ENCODE data around the gene ATP1A3. TPM values are rescaled to one million over a fixed set of nuclear protein-coding genes. Genes with fewer than 3 reads are reported as not detected.

ATP1A3 gene
- total RNA-seq, 4 donors from 2014 or later = not detected

- Histone ChIP-seq H3K27me3 (peaks cover 0 to 52% of the 10 kb centered on the region in 2 donors), H3K27ac (no peak overlapping the region), H3K9me3 (no peaks in the 10 kb centered on the region), H3K4me1 (peaks cover 0 to 11% (median 6%) of the 10 kb centered on the region in 4 donors), H3K36me3 (no peaks in the 10 kb centered on the region), H3K4me3 (no peak overlapping the region)
- 69 to 76% methylated on average over 2 of the region's 2 CpGs for WGBS, 2 donors
- DNase-seq (ENCODE audit: low spot score in 2 of 2) = no peak
- no peak for TF ChIP-seq EP300 (IDR thresholded peaks at IDR 0.05)
- TF ChIP-seq CTCF (IDR thresholded peaks at IDR 0.05) = no peak
- no peak for TF ChIP-seq POLR2A (IDR thresholded peaks at IDR 0.05)
Measured at GRCh38 chr19:41990615-41991014, 3.4 kb downstream of the ATP1A3 start.

- H3K9me3 ChIP-seq = no peaks in the 10 kb centered on the region
- 83 to 93% methylated on average over 4 of the region's 4 CpGs for WGBS, 2 donors
Measured at GRCh38 chr19:41990028-41990427, 4.0 kb downstream of the ATP1A3 start.

GRCh38 chr19:41988947-41989346 is 5.1 kb downstream of the ATP1A3 start:
- TF ChIP-seq CTCF (IDR thresholded peaks at IDR 0.05) (no peak), POLR2A (IDR thresholded peaks at IDR 0.05) (no peak), EP300 (IDR thresholded peaks at IDR 0.05) (no peak)
- Histone ChIP-seq H3K27me3 (peaks cover 0 to 36% of the 10 kb centered on the region in 2 donors), H3K9me3 (no peaks in the 10 kb centered on the region), H3K4me3 (no peak overlapping the region), H3K27ac (no peak overlapping the region), H3K4me1 (peaks cover 0 to 6% (median 4%) of the 10 kb centered on the region in 4 donors), H3K36me3 (no peaks in the 10 kb centered on the region)
- DNase-seq (ENCODE audit: low spot score in 2 of 2) = no peak
- 85 to 87% methylated on average over 9 of the region's 9 CpGs for whole genome bisulfite sequencing, 2 donors

More at GRCh38 chr19:41990028-41990427, 4.0 kb downstream of the ATP1A3 start:
- DNase-seq (ENCODE audit: low spot score in 2 of 2) = no peak
- H3K4me3 ChIP-seq = no peak overlapping the region
- TF ChIP-seq CTCF (IDR thresholded peaks at IDR 0.05) (no peak), POLR2A (IDR thresholded peaks at IDR 0.05) (no peak), EP300 (IDR thresholded peaks at IDR 0.05) (no peak)
- H3K4me1 ChIP-seq = peaks cover 0 to 11% (median 6%) of the 10 kb centered on the region in 4 donors
- peaks cover 0 to 47% of the 10 kb centered on the region in 2 donors for H3K27me3 ChIP-seq
- no peak overlapping the region for H3K27ac ChIP-seq
- H3K36me3 ChIP-seq = no peaks in the 10 kb centered on the region

DNA sequence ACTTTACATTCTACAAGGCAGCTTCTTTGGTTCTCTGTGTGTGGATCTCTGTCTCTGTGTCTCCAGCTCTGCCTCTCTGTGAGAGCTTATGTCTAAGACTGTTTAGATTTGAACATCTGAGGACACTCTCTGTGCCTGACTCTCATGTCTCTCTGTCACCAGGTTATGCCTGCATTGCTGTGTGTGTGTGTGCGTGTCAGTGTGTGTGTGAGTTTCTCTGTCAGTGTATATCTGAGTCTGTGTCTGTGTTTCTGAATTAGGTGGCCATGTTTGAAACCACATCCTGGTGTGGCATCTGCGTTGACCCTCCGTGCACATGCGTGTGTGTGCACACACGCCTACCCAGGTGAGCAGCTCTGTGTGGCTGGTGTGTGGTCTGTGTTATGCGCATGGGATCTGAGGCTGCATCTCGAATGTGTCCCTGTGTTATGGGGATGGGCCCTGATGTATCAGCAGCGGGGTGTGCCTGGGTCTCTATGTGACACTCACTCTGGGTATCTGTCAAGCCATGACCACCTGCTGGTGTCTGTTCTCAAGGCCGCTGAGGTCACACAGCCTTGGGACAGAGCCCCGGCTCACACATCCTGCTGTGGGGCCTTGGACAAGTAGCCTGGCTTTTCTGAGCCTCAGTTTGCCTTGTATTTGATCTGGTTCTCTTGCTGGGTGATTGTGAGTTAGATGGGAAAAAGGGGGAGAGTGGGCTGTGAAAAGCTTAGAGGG is 6.7 kb downstream of the ATP1A3 start:
- peaks cover 0 to 19% of the 10 kb centered on the region in 2 donors for H3K27me3 ChIP-seq
- 88 to 89% methylated on average over 10 of the region's 10 CpGs for WGBS, 2 donors
- TF ChIP-seq POLR2A (IDR thresholded peaks at IDR 0.05) (no peak), CTCF (IDR thresholded peaks at IDR 0.05) (no peak), EP300 (IDR thresholded peaks at IDR 0.05) (no peak)
- no peak overlapping the region for H3K27ac ChIP-seq
- no peaks in the 10 kb centered on the region for H3K4me1 ChIP-seq
- no peaks in the 10 kb centered on the region for H3K9me3 ChIP-seq
- no peak for DNase-seq (ENCODE audit: low spot score in 2 of 2)
- H3K4me3 ChIP-seq = no peak overlapping the region
- H3K36me3 ChIP-seq = no peaks in the 10 kb centered on the region

DNA sequence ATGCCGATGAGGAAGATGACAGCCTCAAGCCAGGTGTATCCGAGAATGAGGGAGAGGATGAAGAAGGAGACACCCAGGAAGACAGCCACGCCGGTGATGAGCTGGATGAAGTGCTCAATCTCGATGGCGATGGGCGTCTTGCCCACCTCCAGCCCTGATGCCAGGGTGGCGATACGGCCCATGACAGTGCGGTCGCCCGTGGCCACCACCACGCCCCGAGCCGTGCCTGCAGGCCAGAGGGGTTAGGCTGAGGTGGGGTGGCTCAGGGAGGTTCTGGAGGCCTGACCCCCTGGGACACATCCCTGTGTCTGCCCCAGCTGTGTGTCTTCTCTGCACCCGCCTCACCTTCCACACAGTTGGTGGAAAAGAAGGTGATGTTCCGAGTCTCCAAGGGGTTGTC is 9.1 kb downstream of the ATP1A3 start:
- TF ChIP-seq CTCF (IDR thresholded peaks at IDR 0.05) (no peak), POLR2A (IDR thresholded peaks at IDR 0.05) (no peak), EP300 (IDR thresholded peaks at IDR 0.05) (no peak)
- Histone ChIP-seq H3K9me3 (no peaks in the 10 kb centered on the region), H3K27ac (no peak overlapping the region), H3K4me1 (no peaks in the 10 kb centered on the region), H3K4me3 (no peak overlapping the region), H3K36me3 (no peaks in the 10 kb centered on the region), H3K27me3 (no peaks in the 10 kb centered on the region)
- DNase-seq (ENCODE audit: low spot score in 2 of 2) = no peak
- WGBS, 2 donors = 87 to 89% methylated on average over 11 to 17 of the region's 17 CpGs
